ENCODE results near the gene GULP1.
"Not testable (repeated sequence)": the region's sequence is repeated elsewhere in the genome, so short reads cannot be mapped to it uniquely, and the experiment has no call there.

GULP1 gene

DNA sequence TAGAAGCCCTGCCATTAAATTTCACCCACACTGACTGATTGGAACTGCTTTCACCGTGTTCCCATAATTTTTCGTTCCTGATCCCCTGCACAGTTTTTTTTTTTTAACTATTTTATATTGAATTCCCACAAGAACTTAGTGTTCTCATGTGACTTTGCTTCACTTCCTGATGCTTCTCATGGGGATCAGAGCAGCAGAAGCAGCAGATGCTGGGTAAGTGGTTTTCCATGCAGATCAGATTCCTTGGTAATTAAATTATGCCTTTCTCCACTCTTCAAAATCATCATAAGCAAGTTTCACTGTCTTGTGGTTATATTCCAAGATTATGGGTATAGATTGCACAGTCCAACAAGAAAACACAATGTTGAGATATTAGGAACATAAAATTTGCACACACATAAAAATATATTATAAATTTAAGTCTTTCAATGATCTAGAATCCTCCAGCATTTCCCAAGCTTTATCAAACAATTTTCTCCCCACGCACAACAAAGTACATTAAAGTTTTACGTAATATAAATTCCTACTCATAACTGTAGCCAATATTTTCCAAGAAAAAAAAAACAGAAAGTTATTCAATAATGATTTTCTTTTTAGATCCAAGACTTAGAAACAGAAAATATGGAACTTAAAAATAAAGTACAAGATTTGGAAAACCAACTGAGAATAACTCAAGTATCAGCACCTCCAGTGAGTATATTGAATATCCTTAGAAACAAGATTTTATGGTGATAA, 277.9 kb downstream of the GULP1 start:
- no peak for DNase-seq

DNA sequence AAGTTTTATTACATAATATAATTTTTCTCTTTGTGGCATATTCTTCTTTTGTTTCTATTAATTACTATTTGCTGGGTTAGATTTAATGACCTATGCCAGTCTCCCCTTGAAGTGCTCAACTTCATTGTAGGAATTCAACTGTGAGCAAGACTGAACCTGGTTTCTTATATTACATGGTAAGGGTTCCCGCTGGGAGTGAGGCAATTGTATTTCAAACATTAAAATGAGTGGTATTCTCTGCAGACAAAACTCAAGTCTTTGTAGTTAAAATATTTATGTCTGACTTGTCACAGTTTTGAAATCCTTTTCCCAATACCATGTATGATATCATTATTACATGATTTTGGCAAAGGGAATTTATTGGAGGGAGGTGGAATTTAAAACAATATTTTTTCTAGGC, 278.7 kb downstream of the GULP1 start:
- no peak for DNase-seq

DNA sequence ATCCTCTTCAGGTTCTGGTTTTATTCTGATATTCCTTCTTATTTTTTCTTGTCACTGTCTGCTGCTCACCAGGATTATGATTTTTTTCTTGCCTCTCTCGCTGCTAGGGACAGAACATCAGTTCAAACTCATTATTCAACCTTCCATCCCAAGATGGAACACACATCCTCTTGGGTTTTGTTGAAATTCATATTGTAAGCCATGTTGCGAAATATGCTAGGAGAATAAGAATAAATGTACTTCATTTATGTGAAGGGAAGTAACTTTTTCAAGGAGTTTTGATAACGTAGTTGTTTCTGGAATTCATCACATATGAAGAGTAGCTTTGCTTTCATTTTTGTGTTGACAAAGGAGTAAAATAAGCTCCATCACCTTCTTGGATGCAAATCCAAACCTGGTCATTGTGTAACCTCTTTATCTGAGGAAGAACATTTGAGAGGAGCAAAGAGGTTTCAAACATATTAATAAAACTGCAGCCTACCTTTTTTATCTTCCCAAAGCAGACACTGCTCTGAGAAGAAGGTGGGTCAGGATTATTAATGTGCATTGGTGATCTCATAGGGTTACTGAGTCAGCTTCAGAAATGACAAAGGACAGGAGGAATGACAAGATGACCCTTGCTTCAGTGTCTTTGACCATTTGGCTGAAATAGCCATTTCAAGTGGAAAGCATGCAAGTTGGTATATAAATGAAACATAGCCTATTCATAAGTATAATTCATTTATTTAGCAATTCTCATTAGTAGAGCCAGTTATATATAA, 280.0 kb downstream of the GULP1 start:
- no peak for DNase-seq

DNA sequence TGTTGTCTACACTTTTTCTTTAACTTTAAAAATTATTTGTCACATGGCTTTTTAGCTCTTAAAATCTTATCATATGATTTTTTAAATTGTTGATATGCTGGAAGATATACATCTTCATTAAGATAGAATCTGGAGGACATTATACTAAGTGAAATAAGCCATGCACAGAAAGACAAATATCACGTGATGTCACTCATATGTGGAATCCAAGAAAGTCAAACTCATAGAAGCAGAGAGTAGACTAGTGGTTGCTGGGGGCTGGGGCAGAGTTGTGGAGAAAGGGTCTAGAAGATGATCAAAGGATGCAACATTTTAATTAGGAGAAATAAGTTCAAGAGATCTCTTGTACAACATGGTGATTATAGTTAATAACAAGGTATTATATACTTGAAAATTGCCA, 280.9 kb downstream of the GULP1 start:
- DNase-seq, result no peak

DNA sequence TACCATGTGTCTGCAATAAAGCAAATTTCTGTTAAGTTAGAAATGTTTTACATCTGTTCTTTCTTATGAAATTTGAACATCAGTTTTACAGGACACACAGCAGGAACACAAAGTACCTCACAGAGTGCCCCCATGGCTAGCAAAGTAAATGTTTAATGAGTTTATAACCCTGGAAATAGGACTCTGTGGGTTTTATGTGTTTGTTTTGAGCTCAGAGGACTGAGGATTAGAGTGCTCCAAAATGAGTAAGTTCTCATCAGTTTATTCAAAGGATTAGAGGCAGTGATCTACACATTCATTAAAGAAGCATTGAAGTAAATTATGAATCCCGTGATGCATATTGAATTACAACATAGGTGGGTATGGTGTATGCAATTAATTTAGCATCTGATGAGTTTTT, 281.8 kb downstream of the GULP1 start:
- no peak for DNase-seq

DNA sequence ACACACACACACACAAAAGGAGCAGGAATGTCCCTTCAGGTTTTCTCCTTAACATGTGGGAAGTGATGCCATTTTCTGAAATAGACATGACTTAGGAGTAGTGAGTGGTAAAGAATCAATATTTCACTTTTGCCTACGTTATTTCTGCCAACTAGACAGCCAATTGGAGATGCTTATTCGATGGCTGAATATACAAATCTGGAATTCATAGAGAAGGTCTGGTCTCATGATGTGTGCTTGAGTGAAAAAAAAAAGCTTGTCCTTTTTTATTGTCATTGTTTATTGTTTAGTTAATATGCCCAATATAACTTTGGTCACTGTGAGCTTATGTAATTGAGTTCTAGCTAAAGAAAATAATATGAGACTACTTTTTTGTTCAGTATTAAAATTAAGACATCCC, 284.3 kb downstream of the GULP1 start:
- no peak for DNase-seq

DNA sequence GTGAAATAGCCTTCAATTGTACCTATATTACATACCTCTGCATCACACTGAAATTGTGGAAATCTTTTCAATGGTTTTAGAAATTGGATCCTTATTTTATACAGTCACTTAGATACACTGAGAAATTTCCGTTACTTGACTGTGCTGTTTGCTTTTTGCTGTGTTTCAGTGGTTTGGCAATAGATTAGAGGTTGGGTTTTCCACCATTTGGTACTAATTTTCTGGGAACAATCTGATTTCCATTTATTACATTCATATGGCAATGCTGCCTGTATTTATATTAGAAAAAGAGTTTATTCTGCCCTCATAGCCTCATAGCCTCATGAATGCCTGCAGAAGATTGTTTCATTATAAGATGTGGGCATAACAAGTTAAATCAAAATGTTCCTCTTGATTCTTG, 285.0 kb downstream of the GULP1 start:
- DNase-seq, result no peak

DNA sequence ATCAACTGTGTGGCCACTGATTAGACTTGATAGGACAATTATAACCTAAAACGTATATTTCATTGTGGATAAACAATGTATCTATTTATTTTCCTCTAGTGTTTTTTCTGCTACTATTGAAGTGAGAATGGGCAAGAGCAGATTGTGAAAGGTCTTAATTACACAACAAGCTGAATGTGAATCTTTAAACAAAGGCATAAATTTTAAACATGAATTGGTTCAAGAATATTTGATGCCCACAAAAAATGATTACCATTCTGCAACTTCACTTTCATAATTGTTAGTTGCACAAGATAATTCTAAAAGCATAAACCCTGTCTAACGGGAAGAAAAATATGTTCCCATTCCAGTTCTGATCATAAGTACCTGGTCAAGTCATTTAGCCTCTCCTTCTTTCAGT, 285.6 kb downstream of the GULP1 start:
- DNase-seq, result no peak

DNA sequence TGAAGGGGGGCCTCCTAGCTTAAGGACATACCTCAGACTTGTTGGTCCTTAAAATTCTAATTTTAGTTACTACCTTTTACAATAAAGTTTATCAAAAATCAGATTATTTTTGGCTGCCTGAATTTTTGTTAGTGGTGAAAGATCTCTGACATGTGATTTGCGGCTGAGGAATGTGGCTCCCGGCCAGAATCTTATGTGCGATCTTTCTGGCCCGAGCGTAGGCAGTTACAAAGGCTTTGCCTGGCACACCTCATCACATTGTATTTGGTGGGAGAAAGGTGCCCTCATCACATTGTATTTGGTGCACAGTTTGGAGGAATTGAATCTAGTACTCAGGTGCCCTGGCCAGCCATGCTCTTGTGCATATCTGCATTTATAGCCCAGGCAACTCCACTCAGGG, 289.1 kb downstream of the GULP1 start:
- DNase-seq, result no peak

DNA sequence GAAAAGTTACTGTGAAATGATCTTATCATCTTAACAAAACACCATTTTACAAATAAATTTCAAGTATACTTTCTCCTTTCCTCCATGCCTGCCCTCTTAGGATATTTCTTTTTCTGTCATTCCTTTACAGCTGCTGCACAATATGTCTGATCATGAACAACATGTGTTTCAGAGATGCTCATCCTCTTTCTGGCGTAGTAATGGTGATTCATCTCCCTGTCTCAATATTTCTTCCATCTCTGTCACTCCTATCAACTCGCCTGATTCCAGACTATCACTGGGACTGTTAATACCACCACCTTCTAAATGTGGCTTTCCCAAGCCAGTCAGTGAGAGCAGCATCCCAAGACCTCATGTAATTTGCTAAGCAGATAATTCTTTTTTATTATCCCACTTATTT, 290.5 kb downstream of the GULP1 start:
- DNase-seq, result no peak

DNA sequence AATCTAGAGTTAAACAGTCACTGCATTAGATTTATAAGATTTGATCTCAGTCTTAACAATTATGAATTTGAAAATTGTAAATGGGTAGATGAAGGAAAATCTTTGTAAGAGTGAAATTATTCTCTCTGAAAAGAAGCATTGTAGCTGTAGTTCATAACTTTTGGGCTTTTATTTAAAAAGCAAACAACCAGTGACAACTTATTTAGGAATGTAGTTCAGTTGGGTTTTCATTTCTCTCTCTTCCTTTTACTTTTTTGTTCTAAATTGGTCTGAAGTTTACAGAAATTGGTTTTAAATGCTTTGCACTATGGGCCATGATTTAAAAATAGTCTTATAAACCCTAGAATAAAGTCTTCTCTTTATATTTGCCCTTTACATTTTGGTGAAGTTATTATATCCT, 296.6 kb downstream of the GULP1 start:
- no peak for DNase-seq

DNA sequence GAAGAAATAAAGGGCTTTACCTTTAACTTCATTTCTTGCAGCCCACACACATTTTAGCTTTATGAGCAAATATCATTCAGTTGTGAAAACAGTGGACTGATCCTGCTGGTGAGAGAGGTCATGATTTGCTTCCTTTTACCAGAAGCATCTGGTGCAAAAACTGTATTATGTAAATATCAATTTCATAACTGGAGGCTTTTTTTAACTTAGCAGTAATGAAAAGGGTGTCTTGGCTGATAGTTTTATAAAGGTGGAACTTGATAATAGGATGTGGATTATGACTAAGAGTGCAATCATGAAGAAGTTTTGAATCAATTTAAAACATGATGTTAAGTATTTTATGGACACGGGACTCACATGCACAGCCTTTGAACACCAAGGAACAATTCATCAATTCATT, 304.4 kb downstream of the GULP1 start:
- no peak for DNase-seq

DNA sequence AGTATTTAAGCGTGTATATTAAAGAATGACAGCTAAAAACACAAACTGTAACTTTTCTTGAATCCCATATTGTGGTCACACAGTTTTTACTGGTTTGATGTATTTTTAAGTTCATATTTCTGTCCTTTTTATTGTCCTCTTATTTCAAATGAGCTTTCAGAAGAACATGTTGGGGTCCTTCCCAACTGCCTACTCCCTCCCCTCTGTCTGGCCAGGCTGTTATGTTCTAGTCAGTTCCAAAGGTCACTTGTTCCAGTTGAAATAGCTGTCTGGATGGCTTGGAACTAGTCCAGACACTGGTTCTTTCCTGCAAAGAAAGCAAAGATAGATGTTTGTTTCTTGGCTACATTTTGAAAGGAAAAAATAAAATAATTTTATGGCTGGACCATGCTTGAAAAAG, 306.9 kb downstream of the GULP1 start:
- no peak for DNase-seq

DNA sequence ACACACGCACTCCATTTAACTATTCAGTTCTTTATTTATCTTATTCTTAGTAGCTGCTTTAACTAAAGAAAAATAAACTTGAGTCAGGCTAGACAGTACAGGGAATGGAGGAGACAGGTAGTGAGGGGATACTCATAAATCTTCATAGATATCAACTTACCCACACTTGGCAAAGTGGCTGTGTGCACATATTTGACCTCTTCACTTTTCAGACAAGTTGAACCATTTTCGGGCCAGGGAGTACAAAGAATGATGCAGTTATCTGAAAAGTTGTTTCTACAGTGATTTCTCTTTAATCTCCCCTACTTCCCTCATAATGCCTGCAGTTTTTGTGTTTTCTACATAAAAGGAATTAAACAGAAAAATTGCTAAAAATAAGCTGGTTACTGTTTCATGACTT, 307.5 kb downstream of the GULP1 start:
- DNase-seq, result no peak

DNA sequence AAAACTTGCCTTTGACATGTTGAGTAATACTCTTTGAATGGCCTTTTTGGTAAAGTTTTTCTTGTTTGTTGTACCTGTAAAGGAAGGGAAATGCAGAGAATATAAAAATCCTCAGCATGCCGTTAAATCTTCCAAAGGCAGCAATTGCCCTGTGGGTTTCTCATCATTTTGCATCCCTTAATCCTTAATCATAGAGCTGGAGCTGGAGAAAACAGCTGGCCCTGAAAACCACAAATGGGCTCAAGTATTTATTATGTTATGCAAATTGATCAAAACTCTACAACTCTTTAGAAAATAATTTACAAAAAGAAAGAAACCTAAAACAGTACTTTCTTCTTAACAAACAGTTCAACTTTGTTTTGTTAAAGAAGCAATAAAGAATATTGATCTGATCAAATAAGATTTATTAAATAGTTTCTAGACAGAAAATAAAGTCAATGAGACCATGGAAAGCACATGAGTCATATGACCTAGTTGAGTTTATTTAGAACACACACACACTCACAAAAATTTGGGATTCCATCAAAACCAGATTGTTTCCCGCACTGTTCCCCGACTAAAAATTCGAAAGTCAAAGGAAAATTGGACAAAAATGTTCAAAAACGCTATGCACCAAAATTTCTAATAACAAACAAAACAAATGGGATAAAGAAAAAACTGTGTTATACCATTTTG, 309.0 kb downstream of the GULP1 start:
- DNase-seq, result no peak

DNA sequence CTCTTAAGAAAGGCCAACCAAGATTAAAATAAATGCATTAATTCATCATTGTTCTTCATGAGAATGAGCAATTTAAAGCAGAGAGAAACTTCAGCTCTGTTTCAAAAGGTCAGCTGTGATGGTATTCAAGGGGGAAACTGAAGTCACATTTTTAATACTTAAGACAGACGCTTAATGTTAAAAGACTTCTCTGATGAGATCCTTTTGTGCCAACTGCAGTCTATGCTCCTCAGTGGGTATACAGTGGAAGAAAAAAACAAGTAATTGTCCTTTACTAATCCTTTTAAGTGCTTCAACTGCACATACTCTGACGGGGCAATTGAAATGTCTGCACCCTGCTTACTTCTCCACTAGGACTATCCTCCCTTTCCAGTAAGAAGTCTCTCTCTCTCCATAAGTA, 309.7 kb downstream of the GULP1 start:
- no peak for DNase-seq

DNA sequence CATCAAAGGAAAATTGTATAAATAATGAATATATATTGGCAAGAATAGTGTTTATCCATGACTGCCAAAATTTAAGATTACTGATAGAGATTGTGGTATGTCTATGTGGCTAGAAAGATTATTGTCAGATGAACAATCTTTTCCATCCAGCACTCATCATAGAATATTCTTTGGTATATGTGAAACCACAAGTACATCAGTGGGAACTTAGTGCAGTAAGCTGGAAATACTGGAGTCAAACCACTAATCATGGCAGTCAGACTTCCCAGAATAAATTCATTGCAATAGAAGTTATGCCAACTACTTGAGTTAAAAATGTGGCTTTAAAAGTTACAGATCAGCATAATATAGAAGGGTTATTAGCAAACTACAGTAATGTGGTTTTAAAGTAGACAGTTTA, 310.3 kb downstream of the GULP1 start:
- DNase-seq, result no peak

DNA sequence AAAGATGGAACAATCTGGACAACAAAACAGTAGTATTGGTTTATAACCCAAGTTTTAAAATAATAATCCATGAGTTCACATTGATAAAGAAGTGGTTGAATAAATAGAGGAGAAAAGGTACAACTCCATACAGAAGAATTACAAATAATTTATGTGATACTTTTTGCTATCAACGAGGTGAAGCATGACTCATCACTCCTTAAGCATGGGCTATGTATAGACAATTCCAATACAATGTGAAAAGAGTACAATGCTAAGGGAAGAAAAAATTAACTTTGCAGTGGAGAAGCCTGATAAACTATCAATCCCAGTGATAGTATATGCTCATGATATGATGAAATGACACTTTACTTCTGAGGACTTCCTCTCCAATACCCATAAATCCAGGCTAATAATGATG, 312.9 kb downstream of the GULP1 start:
- DNase-seq, result no peak

DNA sequence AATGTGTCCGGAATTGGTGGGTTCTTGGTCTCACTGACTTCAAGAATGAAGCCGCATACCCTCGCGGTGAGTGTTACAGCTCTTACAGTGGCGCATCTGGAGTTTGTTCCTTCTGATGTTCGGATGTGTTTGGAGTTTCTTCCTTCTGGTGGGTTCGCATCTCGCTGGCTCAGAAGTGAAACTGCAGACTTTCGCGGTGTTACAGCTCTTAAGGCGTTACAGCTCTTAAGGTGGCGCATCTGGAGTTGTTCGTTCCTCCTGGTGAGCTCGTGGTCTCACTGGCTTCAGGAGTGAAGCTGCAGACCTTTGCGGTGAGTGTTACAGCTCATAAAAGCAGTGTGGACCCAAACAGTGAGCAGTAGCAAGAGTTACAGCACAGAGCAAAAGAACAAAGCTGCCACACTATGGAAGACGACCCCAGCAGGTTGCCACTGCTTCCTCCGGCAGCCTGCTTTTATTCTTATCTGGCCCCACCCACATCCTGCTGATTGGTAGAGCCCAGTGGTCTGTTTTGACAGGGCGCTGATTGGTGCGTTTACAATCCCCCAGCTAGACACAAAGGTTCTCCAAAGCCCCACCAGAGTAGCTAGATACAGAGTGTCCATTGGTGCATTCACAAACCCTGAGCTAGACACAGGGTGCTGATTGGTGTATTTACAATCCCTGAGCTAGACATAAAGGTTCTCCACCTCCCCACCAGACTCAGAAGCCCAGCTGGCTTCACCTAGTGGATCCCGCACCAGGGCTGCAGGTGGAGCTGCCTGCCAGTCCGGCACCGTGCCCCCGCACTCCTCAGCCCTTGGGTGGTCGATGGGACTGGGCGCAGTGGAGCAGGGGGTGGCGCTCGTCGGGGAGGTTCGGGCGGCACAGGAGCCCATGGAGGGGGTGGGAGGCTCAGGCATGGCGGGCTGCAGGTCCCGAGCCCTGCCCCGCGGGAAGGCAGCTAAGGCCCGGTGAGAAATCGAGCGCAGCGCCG, 314.2 kb downstream of the GULP1 start:
- DNase-seq, result not testable (repeated sequence)

DNA sequence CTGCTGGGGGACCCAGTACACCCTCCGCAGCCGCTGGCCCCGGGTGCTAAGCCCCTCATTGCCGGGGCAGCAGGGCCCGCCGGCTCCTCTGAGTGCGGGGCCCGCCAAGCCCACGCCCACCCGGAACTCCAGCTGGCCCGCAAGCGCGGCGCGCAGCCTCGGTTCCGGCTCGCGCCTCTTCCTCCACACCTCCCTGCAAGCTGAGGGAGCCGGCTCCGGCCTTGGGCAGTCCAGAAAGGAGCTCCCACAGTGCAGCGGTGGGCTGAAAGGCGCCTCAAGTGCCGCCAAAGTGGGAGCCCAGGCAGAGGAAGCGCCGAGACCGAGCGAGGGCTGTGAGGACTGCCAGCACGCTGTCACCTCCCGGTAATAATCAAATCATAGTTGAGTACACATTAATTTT, 314.9 kb downstream of the GULP1 start:
- DNase-seq, result not testable (repeated sequence)

DNA sequence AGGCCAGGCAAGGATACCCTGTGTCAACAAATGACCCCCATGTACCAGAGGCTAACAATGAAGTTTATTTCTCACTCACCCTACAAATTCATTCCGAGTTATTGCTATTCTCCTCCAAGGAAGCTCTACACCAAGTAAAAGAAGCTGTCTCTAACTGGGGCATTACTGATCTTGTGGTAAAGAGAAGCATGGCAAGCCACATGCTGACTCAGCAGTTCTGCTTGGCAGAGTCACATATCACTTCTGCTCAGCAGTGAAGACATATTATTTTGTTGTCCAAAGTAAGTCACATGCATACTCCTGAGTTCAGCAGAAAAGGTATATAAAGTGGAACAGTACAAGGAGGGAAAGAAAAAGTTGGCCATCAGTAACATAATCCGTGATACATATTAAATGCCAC, 315.8 kb downstream of the GULP1 start:
- no peak for DNase-seq

DNA sequence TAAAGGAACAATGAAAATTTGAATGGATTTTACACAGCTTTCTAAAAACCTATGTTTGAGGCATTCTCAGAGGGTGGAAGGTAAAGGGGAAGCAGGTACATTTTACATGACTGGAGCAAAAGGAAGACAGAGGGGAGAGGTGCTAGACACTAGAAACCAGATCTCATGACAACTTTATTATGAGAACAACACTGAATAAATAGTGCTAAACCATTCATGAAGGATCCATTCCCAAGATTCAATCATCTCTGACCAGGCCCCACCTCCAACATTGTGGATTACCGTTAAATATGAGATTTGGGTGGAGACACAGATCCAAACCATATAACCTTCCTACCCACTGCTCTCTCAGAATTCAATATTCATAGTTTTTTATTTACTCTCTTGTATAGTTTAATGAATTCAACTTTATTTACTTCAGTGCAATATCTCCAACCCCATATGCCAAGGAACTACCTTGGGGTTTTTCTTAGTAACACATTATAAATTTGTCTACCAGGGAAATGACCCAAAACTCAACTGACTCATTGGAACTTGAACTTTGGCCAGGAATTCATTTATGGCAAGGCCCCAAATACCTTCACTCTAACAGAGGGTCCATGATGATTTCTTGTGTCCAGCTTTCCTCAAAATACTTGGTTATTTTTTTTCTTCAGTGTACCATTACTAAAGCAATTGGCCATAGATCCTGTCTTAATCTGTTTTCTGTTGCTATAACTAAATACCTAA, 317.8 kb downstream of the GULP1 start:
- DNase-seq, result no peak
